Aorta (tissue), 5 donors: Measurements from ENCODE around the gene CNTN5. TPM values are rescaled to one million over a fixed set of nuclear protein-coding genes. Genes with fewer than 3 reads are reported as not detected.
"Not testable (repeated sequence)": the region's sequence is repeated elsewhere in the genome, so short reads cannot be mapped to it uniquely, and the experiment has no call there.

ENCODE experiments used
- ATAC-seq: fragments of 200-7000 bp; cut with Tn5 transposase; one replicate; pipeline ENCODE4 v1.9.1; 2022; ENCODE audit warnings: moderate library complexity; ENCODE audit not compliant: low FRiP score
- DNase-seq, 2 donors: peaks; one replicate each; pipeline ENCODE4 v3.0.0-alpha.2; 2020
- H3K27ac ChIP-seq, 2 donors: one replicate each; pipeline ENCODE4 v1.5.1; 2013; ENCODE audit warnings: low read length in 2 of 2, mild to moderate bottlenecking in 2 of 2, moderate library complexity in 2 of 2, control low read depth in 1 of 2, inconsistent platforms in 1 of 2, low read depth in 1 of 2
- H3K27me3 ChIP-seq, 2 donors: one replicate each; pipeline ENCODE4 v1.6.1; 2013; ENCODE audit warnings: control low read depth in 1 of 2, low read length in 1 of 2, mild to moderate bottlenecking in 1 of 2, moderate library complexity in 1 of 2; ENCODE audit not compliant: insufficient read depth in 2 of 2, control insufficient read depth in 1 of 2
- H3K36me3 ChIP-seq, 2 donors: one replicate each; pipeline ENCODE4 v1.6.1; 2013; ENCODE audit warnings: control low read depth in 1 of 2, low read length in 1 of 2, mild to moderate bottlenecking in 1 of 2; ENCODE audit not compliant: insufficient read depth in 2 of 2, control insufficient read depth in 1 of 2
- H3K4me1 ChIP-seq, 2 donors: one replicate each; pipeline ENCODE4 v1.6.1; 2013; ENCODE audit warnings: low read length in 2 of 2, control low read depth in 1 of 2, mild to moderate bottlenecking in 1 of 2, moderate library complexity in 1 of 2; ENCODE audit not compliant: insufficient read depth in 2 of 2, control insufficient read depth in 1 of 2
- H3K4me3 ChIP-seq, 2 donors: one replicate each; pipeline ENCODE4 v1.5.1; 2013; ENCODE audit warnings: low read length in 2 of 2, control low read depth in 1 of 2, mild to moderate bottlenecking in 1 of 2
- H3K9me3 ChIP-seq: one replicate; pipeline ENCODE4 v1.6.1; 2013; ENCODE audit warnings: mild to moderate bottlenecking, low read length; ENCODE audit not compliant: control insufficient read depth
- WGBS, 2 donors: extraction: QIAGEN DNeasy Blood & Tissue Kit; methylation state at CpG; one replicate each; pipeline ENCODE4 v1.1.7; 2013; 5-methylcytosine and 5-hydroxymethylcytosine counted together
- intact Hi-C, 2 donors: fragments of 100-400 bp; cut with DNase I; formaldehyde crosslinking; loops; one replicate each; pipeline versions ENCODE4 v1.14.2 to v1.15.0; 2022
- polyA plus RNA-seq, 2 donors: library from polyadenylated mRNA; stranded (reverse); fragments of 200-250 nt; gene quantifications; one replicate each; pipeline ENCODE4 v1.2.3, GENCODE V29; 2013
- total RNA-seq, 2 donors: library from RNA; stranded (reverse); fragmentation: NEBNext Ultra II Directional; extraction: Animal tissue kit (Norgen Biotek cat#: 25700); gene quantifications; one replicate each; pipeline ENCODE4 v1.2.1, GENCODE V29; 2021
- donor health status: healthy with polysubstance abuse.
- donor health status: Bipolar disorder and iron deficiency.
- donor health status: DM: no; HTN: no; CAD: no.
- donor health status: DM: no; HTN: no; CAD: no.
- donor health status: DM: yes; HTN: yes; CAD: no.

The CNTN5 gene
- total and polyA plus RNA-seq, 4 donors, result 0.13 to 2.9 (median 0.96) TPM; not detected in 1

GRCh38 chr11:99271527-99271926 is 250.8 kb downstream of the CNTN5 start:
- intact Hi-C loops, result no loop called here
- 84 to 85% methylated on average over 5 of the region's 5 CpGs for WGBS, 2 donors
- Histone ChIP-seq H3K27ac (no peak overlapping the region), H3K27me3 (no peaks in the 10 kb centered on the region), H3K4me1 (no peaks in the 10 kb centered on the region), H3K4me3 (no peak overlapping the region), H3K9me3 (no peaks in the 10 kb centered on the region), H3K36me3 (no peaks in the 10 kb centered on the region)
- DNase-seq, result no peak
- ATAC-seq, result no peak

- Histone ChIP-seq H3K4me1 (no peaks in the 10 kb centered on the region), H3K9me3 (no peaks in the 10 kb centered on the region), H3K27me3 (no peaks in the 10 kb centered on the region), H3K4me3 (no peak overlapping the region), H3K36me3 (no peaks in the 10 kb centered on the region), H3K27ac (no peak overlapping the region)
- DNase-seq (no peak), ATAC-seq (no peak)
- intact Hi-C loops, result no loop called here
- 71 to 81% methylated on average over 2 of the region's 2 CpGs for WGBS, 2 donors
Measured at GRCh38 chr11:99275521-99275920, 254.8 kb downstream of the CNTN5 start.

GRCh38 chr11:99277281-99277680 is 256.5 kb downstream of the CNTN5 start:
- no peak for ATAC-seq

GRCh38 chr11:99279266-99279665 is 258.5 kb downstream of the CNTN5 start:
- DNase-seq, result no peak
- no peak for ATAC-seq
- Histone ChIP-seq H3K4me1 (no peaks in the 10 kb centered on the region), H3K36me3 (no peaks in the 10 kb centered on the region), H3K27ac (no peak overlapping the region), H3K4me3 (no peak overlapping the region), H3K27me3 (no peaks in the 10 kb centered on the region), H3K9me3 (no peaks in the 10 kb centered on the region)
- intact Hi-C loops, result no loop called here

More at GRCh38 chr11:99277281-99277680, 256.5 kb downstream of the CNTN5 start:
- Histone ChIP-seq H3K36me3 (no peaks in the 10 kb centered on the region), H3K27me3 (no peaks in the 10 kb centered on the region), H3K27ac (no peak overlapping the region), H3K4me1 (no peaks in the 10 kb centered on the region), H3K4me3 (no peak overlapping the region), H3K9me3 (no peaks in the 10 kb centered on the region)
- no peak for DNase-seq
- intact Hi-C loops, result no loop called here
- 0% methylated on average over 1 of the region's 1 CpG for WGBS, 2 donors

GRCh38 chr11:99281331-99281730 is 260.6 kb downstream of the CNTN5 start:
- intact Hi-C loops, result no loop called here
- no peak overlapping the region for H3K4me3 ChIP-seq

DNA sequence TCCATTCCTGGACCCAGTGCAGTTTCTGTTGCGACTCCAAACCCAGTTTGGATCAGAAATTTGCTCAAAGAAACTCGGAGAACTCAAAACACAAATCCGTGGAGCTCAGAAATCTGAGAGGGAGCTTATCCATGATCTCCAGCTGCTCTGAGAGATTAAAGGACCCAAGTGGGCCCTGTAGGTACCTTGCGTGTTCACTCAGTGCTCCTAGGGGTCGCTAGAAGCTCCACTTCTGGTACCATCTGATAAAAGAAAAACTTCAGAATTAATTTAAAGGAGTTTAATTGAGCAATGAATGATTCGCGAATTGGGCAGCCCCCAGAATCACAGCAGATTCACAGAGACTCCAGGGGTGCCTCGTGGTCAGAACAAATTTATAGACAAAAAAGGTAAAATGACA is 277.2 kb downstream of the CNTN5 start:
- H3K27ac ChIP-seq, intact Hi-C loops, H3K4me1 ChIP-seq, H3K27me3 ChIP-seq, H3K4me3 ChIP-seq, ATAC-seq, H3K9me3 ChIP-seq, DNase-seq, H3K36me3 ChIP-seq: not testable (repeated sequence)
- whole genome bisulfite sequencing, 2 donors, result 75% methylated on average over 8 of the region's 8 CpGs

More at GRCh38 chr11:99281331-99281730, 260.6 kb downstream of the CNTN5 start:
- Histone ChIP-seq H3K36me3 (no peaks in the 10 kb centered on the region), H3K4me1 (no peaks in the 10 kb centered on the region), H3K9me3 (no peaks in the 10 kb centered on the region), H3K27ac (no peak overlapping the region), H3K27me3 (no peaks in the 10 kb centered on the region)
- DNase-seq (no peak), ATAC-seq (no peak)
- WGBS, 2 donors, result 80 to 84% methylated on average over 1 of the region's 1 CpG

- Histone ChIP-seq H3K36me3 (no peaks in the 10 kb centered on the region), H3K4me3 (no peak overlapping the region), H3K4me1 (no peaks in the 10 kb centered on the region), H3K27ac (no peak overlapping the region), H3K9me3 (no peaks in the 10 kb centered on the region), H3K27me3 (no peaks in the 10 kb centered on the region)
- 44 to 53% methylated on average over 3 of the region's 3 CpGs for WGBS, 2 donors
- DNase-seq (no peak), ATAC-seq (no peak)
- intact Hi-C loops, result no loop called here
Measured at GRCh38 chr11:99307510-99308088, 286.9 kb downstream of the CNTN5 start.

- ATAC-seq (no peak), DNase-seq (no peak)
- H3K9me3 ChIP-seq, result no peaks in the 10 kb centered on the region
- no peak overlapping the region for H3K4me3 ChIP-seq
- H3K27me3 ChIP-seq, result no peaks in the 10 kb centered on the region
- H3K27ac ChIP-seq, result no peak overlapping the region
- H3K4me1 ChIP-seq, result no peaks in the 10 kb centered on the region
- 94 to 96% methylated on average over 1 of the region's 1 CpG for WGBS, 2 donors
- intact Hi-C loops, result no loop called here
- H3K36me3 ChIP-seq, result no peaks in the 10 kb centered on the region
Measured at GRCh38 chr11:99311870-99312269, 291.1 kb downstream of the CNTN5 start.

DNA sequence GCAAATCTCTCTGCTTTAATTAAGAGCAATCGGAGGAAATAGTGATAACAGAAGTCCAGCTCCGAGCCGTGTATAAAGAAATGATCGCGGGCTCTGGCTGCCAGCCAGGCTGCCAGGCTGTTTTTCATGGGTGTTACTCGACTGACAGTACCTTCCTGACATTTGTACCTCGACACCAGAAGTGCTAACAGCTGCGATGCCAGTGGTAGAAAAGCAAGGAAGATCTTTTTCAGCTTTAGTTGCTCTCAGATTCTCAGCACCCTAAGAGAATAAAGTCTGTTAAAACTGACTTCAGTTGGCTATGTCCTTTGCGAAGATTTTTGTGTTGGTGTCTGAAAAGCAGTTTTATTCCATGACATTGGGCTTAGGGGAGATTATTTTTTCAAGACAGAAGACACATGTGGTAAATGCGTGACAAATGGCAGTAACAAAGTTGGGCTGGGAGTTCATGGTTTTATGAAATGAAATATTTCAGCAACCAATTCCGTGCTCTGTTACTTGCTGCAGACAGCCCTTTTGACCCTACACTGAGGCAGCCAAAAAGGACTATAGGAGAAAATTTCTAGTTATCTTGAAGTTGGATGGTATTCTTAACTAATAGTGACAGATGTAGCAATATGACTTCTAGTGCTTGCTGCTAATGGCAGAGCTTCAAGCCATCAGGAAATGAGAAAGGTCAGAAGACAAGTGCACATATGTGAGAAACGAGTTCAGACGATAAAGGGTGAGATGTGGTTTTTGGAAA is 296.2 kb downstream of the CNTN5 start:
- no peaks in the 10 kb centered on the region for H3K9me3 ChIP-seq
- intact Hi-C loops, result no loop called here
- 18 to 21% methylated on average over 13 of the region's 13 CpGs for WGBS, 2 donors
- H3K27me3 ChIP-seq, result no peaks in the 10 kb centered on the region
- no peaks in the 10 kb centered on the region for H3K36me3 ChIP-seq
- no peak overlapping the region for H3K27ac ChIP-seq
- DNase-seq, result no peak
- peak overlapping the region in 1 of 2 donors; percentile 41 for H3K4me3 ChIP-seq
- H3K4me1 ChIP-seq, result peaks cover 0 to 2% of the 10 kb centered on the region in 2 donors
- ATAC-seq, result no peak
